Measurements from ENCODE around the gene PPP1R2B.

PPP1R2B gene

GRCh38 chr5:156879665-156880285, 29.7 kb downstream of the PPP1R2B start:
- DNase-seq (ENCODE audit: low spot score): no peak

DNA sequence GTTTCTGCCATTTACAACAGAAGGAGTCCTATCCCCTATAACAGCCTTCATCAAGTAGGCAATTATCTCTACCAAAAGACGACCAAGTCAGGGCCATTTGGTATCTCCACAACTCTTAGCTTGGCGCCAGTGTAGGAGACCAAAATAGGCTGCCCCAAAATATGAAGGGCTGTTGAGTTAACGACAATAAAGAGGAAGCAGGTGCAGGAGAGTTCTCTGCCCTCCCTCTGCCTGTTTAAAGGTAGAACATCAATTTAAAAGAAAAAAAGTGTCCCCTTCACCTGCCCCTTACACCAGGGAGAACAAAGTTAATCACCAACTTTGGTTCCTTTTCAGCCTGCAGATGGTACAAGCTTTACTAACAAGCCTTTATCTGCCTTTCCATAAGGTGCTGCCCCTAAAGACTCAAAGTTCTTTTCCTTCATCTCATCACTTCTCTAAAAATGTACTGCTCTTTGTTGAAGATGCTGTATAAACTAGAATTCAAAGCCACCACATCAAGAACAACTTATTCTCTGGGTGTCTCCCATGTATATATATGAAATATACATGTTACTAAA, 33.3 kb downstream of the PPP1R2B start:
- no peak for DNase-seq (ENCODE audit: low spot score)

GRCh38 chr5:156888520-156888919, 38.4 kb downstream of the PPP1R2B start:
- DNase-seq (ENCODE audit: low spot score): no peak

DNA sequence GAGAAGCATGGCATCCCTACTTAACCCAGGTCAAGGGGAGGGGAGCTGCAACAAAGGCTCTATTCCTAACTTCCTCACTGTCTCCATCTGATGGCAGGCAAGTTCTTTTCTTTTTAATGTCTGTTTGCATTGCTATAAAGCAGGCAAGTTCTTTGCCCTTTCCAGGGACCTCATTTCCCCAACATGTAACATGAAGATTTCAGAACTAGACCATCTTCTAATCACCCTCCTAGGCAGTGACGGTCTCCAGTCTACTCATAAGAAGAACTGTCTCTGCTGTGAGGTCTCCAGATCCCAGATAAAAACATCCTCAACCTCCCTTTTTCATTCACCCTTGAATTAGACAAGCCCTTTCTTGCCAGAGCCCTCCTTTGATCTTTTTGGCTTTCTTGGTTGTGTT, 42.1 kb downstream of the PPP1R2B start:
- DNase-seq (ENCODE audit: low spot score): no peak

DNA sequence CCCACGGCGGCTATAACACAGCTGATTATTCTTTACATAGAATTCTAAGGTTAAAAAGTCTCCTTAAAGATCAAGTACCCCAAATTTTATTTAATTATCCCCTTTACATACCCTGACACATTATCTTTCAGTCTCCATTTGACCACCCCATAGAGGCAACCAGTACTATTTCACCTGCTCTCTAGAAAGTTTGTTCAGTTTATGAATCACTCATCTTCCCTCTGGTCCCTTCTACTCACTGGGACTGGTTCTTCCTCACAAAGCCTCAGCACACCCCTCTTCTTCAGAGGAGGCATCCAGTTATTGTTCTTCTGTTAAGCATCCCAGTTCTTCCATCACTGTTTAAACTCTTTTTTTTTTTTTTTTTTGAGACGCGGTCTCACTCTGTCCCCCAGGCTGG, 42.8 kb downstream of the PPP1R2B start:
- DNase-seq (ENCODE audit: low spot score): no peak

GRCh38 chr5:156893517-156893916, 43.4 kb downstream of the PPP1R2B start:
- DNase-seq (ENCODE audit: low spot score): no peak

DNA sequence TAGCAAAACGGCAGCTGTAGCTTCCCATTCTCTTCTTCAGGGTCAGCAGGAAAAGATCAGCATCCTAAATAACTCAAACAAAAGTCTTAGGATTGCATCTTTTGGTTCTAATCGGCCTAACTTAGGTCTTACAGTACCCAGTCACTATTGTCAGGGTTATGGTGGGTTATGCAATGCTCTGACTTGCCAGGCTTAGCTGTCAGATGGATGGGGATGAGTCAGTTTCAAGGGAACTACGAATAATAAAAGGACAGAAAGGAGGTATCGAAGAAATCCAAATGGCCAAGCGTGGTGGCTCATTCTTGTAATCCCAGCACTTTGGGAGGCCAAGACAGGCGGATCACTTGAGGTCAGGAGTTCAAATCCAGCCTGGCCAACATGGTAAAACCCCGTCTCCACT, 46.5 kb downstream of the PPP1R2B start:
- DNase-seq (ENCODE audit: low spot score): no peak

All from left forelimb (tissue), 1 donor.